ENCODE measurements around the gene MRPS17.
"Not testable (repeated sequence)": the region's sequence is repeated elsewhere in the genome, so short reads cannot be mapped to it uniquely, and the experiment has no call there.

Gene MRPS17

DNA sequence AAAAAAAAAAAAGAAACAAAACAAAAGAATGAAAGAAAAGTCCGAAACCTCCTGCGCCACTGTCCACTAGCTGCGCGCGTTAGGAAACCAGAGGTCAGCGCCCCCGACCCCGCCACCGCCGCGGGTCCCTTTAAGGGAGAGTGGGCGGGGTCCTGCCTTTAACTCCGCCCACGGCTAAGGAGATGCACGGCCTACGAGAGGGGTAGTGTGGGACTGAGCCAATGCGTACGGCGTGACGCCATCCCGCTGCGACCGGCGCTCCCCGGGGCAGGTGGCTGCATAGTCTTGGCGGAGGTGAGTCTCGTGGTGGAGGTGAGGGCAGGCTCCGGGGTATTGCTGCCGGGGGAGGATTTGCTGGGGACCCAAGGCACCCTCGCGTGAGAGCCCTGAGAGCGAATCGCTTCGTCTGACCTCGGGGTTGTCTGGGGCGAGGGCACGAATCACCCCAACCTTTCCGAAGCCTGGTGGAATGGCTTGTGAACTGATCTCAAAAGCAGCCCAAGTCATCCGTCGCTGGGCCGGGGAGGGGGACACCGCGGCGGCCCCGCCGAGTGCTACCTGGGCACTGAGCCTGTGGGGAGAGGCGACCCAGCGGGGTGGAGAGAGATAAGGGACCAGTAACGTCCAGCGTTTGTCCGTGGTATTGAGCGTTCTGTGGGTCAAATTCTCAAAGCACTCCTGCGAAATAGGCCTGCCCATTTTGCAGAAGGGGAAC lies at the start of gene MRPS17:
TSS of gene MRPS17 (plus strand) at position 241 of the 715 bp plus-strand sequence. CDS start 1,319 bp downstream, outside the sequence.
- DNase-seq: peak; percentile 83

DNA sequence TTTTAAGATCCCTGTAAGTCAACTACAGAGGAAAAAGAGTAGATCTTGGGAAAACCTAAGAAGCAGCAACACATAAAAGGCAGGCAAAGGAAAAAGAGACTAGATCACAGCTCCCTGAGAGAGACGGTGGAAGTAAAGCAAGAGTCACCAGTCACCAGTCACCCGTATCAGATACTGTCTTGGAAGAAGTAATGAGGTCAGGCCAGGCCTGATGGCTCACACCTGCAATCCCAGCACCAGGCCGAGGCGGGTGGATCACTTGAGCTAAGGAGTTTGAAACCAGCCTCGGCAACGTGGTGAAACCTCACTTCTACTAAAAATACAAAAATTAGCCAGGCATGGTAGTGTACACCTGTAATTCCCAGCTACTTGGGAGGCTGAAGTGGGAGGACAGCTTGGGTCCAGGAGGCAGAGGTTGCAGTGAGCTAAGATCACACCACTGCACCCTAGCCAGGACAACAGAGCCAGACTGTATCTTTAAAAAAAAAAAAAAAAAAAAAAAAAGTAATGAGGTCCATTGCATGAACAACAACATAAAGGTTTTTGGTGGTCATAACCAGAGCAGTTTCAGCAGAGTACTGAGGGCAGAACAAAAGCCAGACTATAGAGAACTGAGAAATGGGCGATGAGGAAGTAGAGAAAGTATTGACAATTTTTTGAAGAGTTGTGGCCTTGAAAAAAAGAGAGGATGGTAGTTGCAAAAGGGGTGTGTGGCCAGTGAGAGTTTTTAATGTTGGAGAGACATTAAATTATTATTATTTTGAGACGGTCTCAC lies 47.5 kb upstream of the MRPS17 start:
- DNase-seq: no peak

DNA sequence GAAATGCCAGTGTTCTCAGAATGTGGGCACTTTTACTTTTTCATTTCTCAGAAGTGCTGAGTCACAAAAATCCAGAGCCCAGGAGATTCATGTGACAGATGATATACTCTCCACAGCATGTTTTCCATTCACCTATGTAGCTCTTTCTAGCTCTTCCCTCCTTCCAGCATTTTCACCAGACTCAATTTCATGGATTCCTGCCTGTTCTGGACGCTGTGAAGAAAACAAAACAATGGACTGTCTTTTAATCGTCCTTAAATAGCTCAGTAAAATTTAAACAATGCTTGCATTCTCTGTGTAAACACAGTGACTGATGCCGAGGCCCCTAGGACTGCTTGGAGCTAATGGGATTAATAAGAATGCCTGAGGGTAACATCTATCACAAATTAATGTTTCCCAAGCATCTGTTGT lies 38.9 kb upstream of the MRPS17 start:
- no peak for DNase-seq

DNA sequence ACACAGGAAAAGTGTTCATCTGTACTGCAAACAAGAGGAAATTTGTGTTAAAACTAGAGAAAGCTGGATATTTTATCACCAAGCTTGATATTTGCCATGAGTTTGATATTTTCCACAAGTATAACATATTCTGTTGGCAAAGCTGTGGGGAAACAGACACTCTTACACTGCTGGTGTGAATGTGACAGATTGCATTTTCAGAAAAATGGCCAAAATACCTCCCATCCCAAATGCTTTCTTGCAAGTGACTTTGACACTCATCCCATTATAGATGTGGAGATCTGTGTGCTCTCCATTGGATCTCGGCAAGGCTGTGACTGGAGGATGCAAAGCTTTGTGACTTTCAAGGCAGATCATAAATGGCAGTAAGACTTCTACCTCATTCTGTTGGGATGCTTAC lies 33.9 kb upstream of the MRPS17 start:
- DNase-seq: no peak

DNA sequence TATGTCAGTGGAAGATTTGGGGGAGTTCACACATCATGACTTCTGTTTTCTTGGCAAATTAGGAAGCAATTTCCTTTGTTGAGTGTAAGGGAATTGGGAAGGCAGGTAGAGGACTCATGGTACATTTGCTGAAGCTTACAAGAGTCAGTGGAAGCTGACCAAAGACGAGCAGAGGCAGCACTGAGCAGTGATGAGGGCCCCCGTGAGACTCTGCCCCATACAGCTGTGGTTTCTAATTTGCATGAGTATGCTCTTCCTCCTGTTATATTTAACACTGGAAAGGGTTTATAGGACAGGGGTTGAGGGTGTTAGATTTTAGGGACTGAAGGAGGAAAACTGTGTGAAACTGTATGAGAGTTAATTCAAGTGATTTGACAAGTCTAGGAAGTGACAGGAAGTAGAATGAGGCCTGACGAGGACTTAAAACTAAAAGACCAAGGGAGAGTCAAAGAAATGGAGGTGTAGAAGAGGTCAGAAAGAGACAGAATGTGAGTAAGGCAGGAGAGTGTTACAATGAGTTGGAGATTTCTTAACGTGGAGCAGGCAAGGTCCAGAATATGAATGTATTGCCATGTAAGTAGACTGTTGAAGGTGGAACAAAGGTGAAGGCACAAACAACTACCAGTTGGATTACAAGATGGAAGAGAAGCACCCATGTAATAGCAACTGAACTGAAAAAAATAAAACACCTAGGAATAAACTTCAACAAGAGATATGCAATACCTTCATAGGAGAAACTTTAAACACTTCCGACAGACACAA lies 23.5 kb upstream of the MRPS17 start:
- DNase-seq: no peak

DNA sequence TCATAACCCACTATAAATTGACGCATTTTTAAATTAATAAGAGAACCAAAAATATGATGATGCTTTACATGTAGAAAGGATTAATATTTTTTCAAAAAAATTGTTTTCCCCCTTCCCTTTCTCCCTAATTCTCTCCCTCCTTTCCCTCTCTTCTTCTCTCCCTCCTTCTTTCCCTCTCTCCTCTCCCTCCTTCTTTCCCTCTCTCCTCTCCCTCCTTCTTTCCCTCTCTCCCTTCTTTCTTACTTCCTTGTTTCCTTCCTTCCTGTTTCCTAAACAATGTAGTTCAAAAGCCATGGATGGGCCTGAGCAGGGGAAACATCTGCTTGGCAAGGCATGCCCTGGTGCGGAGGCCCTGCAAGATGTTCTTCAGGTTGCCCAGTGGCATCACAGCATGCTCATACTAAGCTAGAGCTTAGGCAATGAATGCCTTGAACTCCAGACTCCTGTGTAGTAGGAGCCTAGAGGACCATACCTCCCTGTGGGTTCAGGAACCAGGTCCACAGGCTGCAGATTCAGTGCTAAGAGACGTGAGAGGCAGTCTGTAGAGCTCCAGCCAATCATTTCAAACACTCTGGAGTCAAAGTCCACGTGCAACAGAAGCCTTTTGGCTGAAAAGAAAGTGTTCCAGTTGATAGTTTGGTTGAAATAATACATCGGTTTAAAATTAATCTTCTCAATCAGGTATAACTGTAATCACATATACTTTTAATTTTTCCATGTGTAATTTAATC lies 20.1 kb upstream of the MRPS17 start:
- DNase-seq: no peak

DNA sequence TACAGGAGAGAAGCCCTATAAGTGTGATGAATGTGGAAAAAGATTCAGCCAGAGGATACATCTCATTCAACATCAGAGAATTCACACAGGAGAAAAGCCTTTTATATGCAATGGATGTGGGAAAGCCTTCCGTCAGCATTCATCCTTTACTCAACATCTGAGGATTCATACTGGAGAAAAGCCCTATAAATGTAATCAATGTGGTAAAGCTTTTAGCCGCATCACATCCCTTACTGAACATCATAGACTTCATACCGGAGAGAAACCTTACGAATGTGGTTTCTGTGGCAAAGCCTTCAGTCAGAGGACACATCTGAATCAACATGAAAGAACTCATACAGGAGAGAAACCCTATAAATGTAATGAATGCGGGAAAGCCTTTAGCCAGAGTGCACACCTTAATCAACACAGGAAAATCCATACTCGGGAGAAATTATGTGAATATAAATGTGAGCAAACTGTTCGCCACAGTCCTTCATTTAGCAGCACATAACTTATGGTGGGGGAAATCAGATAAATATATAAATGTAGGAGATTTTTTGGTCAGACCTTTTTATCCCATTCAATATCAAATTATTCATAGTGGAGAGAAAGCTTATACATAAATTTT lies 12.1 kb upstream of the MRPS17 start:
- DNase-seq: no peak

DNA sequence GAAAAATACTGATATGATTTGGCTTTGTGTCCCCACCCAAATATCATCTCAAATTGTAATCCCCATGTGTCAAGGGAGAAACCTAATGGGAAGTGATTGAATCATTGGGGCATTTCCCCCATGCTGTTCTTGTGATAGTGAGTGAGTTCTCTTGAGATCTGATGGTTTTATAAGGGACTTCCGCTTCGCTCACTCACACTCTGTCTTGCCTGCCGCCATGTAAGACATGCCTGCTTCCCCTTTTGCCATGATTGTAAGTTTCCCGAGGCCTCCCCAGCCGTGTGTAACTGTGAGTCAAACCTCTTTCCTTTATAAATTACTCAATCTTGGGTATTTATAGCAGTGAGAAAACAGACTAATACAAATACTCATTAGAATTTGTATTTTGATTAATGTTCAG lies 5.1 kb upstream of the MRPS17 start:
- no peak for DNase-seq

DNA sequence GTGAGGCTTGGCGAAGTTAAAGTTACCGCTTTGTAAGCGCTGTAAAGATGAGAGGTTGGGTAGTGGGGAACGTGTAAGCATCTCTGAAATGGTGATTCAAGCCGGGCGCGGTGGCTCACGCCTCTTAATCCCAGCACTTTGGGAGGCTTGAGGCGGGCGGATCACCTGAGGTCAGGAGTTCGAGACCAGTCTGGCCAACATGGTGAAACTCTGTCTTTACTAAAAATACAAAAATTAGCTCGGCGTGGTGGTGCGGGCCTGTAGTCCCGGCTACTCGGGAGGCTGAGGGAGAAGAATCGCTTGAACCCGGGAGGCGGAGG lies 635 bp downstream of the MRPS17 start:
- not testable (repeated sequence) for DNase-seq

DNA sequence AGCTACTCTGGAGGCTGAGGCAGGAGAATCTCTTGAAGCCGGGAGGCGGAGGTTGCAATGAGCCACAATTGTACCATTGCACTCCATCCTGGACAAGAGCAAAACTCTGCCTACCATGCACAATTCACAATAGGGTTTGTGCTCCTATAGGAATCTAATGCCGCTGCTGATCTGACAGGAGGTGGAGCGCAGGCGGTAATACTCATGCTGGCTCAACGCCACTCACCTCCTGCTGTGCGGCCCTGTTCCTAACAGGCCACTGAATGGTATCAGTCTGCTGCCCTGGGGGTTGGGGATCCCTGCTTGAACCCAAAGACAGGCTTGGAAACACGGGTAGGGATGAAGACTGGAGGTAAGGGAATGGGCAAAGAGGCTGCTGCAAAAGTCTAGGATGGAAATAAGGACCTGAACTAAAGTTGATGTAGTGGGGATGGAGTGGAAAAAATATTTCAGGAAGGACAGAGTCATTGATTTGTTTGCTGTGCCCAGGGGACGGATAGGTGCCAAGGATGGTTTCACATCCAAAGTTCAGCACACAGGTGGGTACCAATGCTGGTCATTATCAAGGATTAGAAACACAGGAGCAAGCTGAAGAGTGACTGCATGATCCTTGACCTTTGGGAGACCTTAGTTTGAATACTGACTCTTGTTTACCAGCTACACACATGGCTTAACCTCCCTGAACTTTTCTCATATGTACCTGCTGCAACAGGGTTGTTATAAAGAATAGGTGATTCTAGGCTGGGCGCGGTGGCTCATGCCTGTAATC lies 2.2 kb downstream of the MRPS17 start:
- DNase-seq: no peak

DNA sequence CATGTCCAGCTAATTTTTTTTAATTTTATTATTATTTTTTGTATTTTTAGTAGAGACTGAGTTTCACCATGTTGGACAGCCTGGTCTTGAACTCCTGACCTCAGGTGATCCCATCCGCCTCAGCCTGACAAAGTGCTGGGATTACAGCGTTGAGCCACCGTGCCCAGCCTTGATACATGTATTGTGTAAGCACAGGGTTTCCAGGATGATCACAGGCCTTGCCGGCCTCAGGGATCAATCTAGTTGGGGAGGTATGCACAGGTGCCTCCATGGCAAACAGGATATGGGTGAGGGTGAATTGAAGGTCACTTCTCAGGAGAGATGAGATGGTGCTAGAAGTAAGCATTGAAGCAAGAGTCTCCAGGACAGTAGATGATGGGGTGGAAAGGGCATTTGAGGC lies 5.5 kb downstream of the MRPS17 start:
- DNase-seq: no peak

DNA sequence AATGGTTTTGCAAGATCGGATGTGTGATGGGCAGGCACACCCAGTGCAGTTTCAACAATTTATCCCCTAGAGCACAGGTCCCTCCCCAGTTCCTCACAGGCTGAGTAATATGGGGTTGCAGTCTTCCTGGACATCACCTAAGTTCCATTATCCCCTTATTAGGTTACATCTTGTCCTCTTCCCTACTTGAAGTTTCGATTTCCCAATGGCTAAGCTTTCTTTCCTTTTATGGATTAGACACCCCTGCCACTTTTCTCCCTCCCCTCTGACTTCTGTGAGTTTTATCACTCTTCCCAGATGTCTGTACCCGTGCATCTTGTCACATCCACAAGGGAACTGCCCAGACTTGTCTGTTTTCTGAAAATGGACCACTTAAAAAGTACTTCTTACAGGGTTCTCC lies 10.3 kb downstream of the MRPS17 start:
- DNase-seq: no peak

DNA sequence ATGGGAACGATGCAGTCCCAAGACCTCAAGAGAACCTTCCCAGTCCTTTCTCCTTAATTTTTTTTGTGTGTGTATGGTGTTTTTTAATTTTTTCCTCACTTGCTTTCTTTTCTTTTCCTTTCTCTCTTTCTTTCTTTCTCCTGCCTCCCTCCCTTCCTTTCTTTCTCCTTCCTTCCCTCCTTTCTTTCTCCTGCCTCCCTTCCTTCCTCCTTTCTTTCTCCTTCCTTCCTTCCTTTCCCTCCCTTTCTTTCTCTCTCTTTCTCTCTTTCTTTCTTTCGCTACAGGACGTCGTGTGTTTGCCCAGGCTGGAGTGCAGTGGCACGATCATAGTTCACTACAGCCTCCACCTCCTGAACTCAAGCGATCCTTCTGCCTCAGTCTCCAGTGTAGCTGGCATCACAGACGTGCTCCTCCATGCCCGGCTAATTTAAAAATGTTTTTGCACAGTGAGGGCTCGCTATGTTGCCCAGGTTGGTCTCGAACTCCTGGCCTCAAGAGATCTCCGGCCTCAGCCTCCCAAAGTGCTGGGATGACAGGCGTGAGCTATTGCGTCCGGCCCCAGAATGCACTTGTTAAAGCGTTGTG lies 12.0 kb downstream of the MRPS17 start:
- no peak for DNase-seq

DNA sequence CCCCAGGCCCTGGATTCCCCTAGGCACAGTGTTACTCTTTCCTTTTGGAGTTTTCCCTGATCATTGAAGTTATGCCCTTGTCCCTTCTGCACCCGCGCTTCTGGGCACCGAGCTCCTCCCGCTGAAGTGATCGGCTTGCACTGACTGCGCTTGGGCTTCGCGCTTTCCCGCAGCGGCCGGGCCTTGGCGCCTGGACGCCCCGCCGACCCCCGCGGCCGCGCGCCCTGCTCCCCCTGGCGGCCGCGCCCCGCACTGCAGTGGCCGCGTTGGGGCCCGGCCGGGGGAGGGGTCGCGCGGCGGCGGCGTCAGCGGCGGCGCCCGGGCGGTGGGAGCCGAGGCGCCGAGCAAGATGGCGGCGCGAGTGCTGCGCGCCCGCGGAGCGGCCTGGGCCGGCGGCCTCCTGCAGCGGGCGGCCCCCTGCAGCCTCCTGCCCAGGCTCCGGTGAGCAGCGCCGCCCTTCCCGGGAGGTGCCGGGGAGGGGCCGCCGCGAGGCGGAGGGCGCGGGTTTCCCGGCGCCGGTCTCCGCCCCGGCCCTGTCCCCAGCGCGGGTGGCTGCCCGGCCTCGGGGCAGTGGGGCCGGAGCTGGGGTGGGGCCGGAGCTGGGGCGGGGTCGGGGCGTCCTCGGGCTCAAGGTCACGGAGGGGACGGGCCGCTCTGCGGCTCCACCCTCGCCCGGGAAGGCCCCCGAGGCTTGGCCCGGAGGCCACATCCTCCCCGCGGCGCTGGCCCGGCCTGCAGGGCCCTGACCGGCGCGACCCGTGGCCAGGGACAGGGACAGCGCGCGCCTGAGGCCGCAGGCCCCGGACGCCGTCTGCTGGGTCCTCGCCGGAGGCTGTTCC lies 12.8 kb downstream of the MRPS17 start, which contains the start of gene NIPSNAP2:
TSS of gene NIPSNAP2 (plus strand) at position 325 of the 839 bp plus-strand sequence. CDS start at position 350, 25 bp downstream.
- DNase-seq: no peak

DNA sequence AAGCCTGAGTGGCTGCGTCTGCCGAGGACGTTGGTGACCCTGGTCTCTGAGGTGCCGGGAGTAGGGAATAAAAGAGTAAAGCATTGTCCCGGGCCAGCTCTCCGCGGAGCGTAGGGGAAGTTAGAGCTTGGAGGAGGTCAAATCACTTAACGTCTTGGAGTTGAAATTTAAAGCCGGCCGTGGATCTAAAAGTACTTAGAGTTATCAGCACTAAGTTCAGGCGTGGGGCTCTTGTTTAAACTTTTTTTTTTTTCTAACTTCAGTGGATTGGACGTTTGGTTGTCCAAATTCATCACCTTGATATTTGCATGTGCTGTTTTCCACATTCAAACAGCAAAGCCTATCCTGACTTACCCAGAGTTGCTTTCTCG lies 13.4 kb downstream of the MRPS17 start:
- no peak for DNase-seq

DNA sequence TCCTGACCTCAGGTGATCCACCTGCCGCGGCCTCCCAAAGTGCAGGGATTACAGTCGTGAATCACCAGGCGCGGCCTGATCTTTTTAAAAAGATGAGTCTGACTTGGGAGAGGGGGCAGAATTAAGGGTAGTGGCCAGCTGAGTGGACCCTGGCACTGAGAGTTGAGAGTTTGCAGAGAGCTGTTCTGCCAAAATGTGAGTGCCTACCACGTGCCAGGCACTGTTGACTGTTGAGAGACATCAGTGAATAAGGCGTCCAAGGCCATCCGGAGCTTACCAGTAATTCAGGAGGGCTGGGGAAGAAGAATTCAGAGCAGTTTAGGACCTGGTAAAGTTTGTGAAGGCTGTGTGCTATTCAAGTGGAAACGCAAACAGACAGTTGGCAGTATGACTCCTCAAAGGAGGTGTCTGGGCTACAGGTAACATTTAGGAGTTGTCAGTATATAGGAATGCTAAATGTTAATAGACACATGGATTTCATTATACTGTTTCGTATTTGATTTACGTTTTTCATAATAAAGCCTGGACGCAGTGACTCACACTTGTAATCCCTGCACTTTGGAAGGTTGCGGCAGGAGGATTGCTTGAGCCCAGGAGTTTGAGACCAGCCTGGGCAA lies 14.2 kb downstream of the MRPS17 start:
- no peak for DNase-seq

DNA sequence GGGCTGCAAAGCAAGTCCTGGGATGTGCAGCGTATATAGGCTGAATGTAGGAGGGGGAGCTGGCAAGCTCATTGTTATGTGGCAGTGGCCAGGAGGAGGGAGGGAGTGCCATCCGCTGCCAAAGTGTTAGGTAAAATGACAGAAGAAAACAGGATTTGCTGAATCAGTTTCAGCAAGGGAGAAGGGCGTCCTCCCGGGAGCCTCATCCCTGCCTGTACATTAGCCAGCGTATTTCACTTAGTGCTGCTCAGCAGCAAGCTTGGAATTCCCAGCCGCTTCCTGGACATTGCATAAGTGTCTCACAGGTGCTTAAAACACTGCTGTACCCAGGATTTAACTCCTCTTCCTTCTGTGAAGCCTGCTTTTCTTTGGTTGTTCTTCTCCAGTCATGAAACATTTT lies 15.2 kb downstream of the MRPS17 start:
- DNase-seq: no peak

DNA sequence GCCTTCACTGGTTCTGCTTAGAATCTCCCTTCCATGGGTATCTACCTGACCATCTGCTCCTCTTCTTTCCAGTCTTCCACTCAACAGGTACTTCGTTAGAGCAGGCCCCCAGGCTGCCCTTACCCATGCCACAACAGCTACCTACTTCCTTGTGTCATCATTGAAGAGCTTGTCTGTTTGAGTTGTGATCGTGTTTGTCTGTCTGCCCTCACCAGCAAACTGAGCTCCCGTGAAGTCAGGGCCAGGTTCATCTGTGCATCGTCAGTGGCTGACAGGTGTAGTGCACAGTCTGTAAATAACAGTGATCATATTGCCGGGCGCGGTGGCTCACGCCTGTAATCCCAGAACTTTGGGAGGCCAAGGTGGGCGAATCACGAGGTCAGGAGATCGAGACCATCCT lies 17.7 kb downstream of the MRPS17 start:
- DNase-seq: no peak

DNA sequence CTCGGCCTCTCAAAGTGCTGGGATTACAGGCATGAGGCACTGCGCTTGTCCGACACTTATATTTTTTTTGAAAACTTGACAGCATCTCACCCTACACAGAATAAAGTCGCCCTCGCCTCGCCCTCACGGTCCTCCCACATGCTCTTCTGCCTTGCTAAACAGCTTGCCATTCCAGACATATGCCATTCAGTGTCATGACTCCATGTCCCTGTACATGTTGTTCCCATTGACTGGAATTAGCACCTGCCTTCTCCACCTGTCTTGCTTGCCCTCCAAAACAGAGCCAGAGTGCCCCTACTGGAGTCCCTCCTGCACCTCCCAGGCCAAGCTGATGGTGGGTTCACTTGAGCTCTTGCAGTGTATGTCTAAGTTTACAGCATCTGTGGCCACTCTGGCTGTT lies 18.9 kb downstream of the MRPS17 start:
- no peak for DNase-seq

DNA sequence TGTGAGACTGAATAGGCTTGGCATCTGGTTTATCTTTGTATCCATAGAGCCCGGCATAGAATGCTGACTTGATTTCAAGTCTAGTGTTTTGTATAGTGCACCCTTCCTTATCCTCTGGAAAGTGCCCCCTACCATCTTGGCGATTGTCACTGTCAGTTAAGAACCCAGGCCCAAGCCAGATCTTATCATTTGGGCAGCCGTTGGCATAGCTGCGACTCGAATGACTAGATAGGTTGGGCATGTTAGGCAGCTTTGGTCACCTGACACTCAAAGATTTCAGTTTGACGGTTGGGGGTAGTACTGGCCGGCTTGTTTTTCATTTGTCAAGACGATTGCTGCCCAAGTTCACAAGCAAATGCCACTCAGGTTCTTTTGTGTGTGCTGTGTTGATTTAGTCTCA lies 19.3 kb downstream of the MRPS17 start:
- DNase-seq: no peak
